Dendritic cell treated with granulocyte-macrophage colony-stimulating factor and Interleukin-4, amounts not matched to agents 40 ng/mL and 50 ng/mL, for 4 days (primary cell): ENCODE data around the gene RBFOX1.

Source experiments
- H3K27ac Mint-ChIP-seq: one replicate; pipeline ENCODE4 v1.8.0; 2022; ENCODE audit warnings: mild to moderate bottlenecking, mixed read lengths
- H3K27me3 Mint-ChIP-seq: one replicate; pipeline ENCODE4 v1.8.0; 2022; ENCODE audit warnings: mild to moderate bottlenecking, mixed read lengths
- H3K36me3 Mint-ChIP-seq: one replicate; pipeline ENCODE4 v1.8.0; 2022; ENCODE audit warnings: low read depth, mixed read lengths
- H3K4me1 Mint-ChIP-seq: one replicate; pipeline ENCODE4 v1.8.0; 2022; ENCODE audit warnings: low read depth, mixed read lengths
- H3K4me3 Mint-ChIP-seq: one replicate; pipeline ENCODE4 v1.8.0; 2022; ENCODE audit warnings: mild to moderate bottlenecking, moderate library complexity, mixed read lengths
- H3K9me3 Mint-ChIP-seq: one replicate; pipeline ENCODE4 v1.8.0; 2022; ENCODE audit warnings: mixed read lengths
- intact Hi-C: fragments of 100-400 bp; cut with micrococcal nuclease; formaldehyde crosslinking; loops from one replicate; pipeline ENCODE4 v1.15.0; 2022

RBFOX1 gene

GRCh38 chr16:7431723-7432122, 99.1 kb downstream of the RBFOX1 start:
- no peaks in the 10 kb centered on the region for H3K27me3 Mint-ChIP-seq
- no peak overlapping the region for H3K4me3 Mint-ChIP-seq
- H3K9me3 Mint-ChIP-seq = no peaks in the 10 kb centered on the region
- intact Hi-C loops = no loop called here
- no peaks in the 10 kb centered on the region for H3K36me3 Mint-ChIP-seq
- no peak overlapping the region for H3K27ac Mint-ChIP-seq
- no peaks in the 10 kb centered on the region for H3K4me1 Mint-ChIP-seq

GRCh38 chr16:7436306-7436705, 103.7 kb downstream of the RBFOX1 start:
- Mint-ChIP-seq H3K4me3 (no peak overlapping the region), H3K27me3 (no peaks in the 10 kb centered on the region), H3K27ac (no peak overlapping the region), H3K4me1 (no peaks in the 10 kb centered on the region), H3K9me3 (no peaks in the 10 kb centered on the region), H3K36me3 (no peaks in the 10 kb centered on the region)
- intact Hi-C loops = no loop called here

GRCh38 chr16:7437135-7437804, 104.6 kb downstream of the RBFOX1 start:
- Mint-ChIP-seq H3K27ac (no peak overlapping the region), H3K9me3 (no peaks in the 10 kb centered on the region), H3K36me3 (no peaks in the 10 kb centered on the region), H3K27me3 (no peaks in the 10 kb centered on the region), H3K4me1 (no peaks in the 10 kb centered on the region), H3K4me3 (no peak overlapping the region)
- intact Hi-C loops = no loop called here

GRCh38 chr16:7437843-7438242, 105.2 kb downstream of the RBFOX1 start:
- Mint-ChIP-seq H3K36me3 (no peaks in the 10 kb centered on the region), H3K4me3 (no peak overlapping the region), H3K27ac (no peak overlapping the region), H3K27me3 (no peaks in the 10 kb centered on the region), H3K9me3 (no peaks in the 10 kb centered on the region), H3K4me1 (no peaks in the 10 kb centered on the region)
- intact Hi-C loops = no loop called here

- H3K27me3 Mint-ChIP-seq = no peaks in the 10 kb centered on the region
- no peak overlapping the region for H3K4me3 Mint-ChIP-seq
- no peaks in the 10 kb centered on the region for H3K36me3 Mint-ChIP-seq
- H3K4me1 Mint-ChIP-seq = no peaks in the 10 kb centered on the region
- no peaks in the 10 kb centered on the region for H3K9me3 Mint-ChIP-seq
- intact Hi-C loops = no loop called here
- H3K27ac Mint-ChIP-seq = no peak overlapping the region
These were observed 106.0 kb downstream of the RBFOX1 start for GRCh38 chr16:7438601-7439000.

GRCh38 chr16:7439518-7439917, 106.9 kb downstream of the RBFOX1 start:
- Mint-ChIP-seq H3K9me3 (no peaks in the 10 kb centered on the region), H3K4me1 (no peaks in the 10 kb centered on the region), H3K27ac (no peak overlapping the region), H3K27me3 (no peaks in the 10 kb centered on the region), H3K4me3 (no peak overlapping the region), H3K36me3 (no peaks in the 10 kb centered on the region)
- intact Hi-C loops = no loop called here

- intact Hi-C loops = no loop called here
- Mint-ChIP-seq H3K36me3 (no peaks in the 10 kb centered on the region), H3K9me3 (no peaks in the 10 kb centered on the region), H3K4me3 (no peak overlapping the region), H3K4me1 (no peaks in the 10 kb centered on the region), H3K27me3 (no peaks in the 10 kb centered on the region), H3K27ac (no peak overlapping the region)
These were observed 108.3 kb downstream of the RBFOX1 start for GRCh38 chr16:7440886-7441400.

- intact Hi-C loops = no loop called here
- Mint-ChIP-seq H3K9me3 (no peaks in the 10 kb centered on the region), H3K4me3 (no peak overlapping the region), H3K27ac (no peak overlapping the region), H3K27me3 (no peaks in the 10 kb centered on the region), H3K4me1 (no peaks in the 10 kb centered on the region), H3K36me3 (no peaks in the 10 kb centered on the region)
These were observed 109.4 kb downstream of the RBFOX1 start for GRCh38 chr16:7442050-7442449.

GRCh38 chr16:7443142-7443541, 110.5 kb downstream of the RBFOX1 start:
- Mint-ChIP-seq H3K4me1 (no peaks in the 10 kb centered on the region), H3K36me3 (no peaks in the 10 kb centered on the region), H3K4me3 (no peak overlapping the region), H3K27ac (no peak overlapping the region), H3K27me3 (no peaks in the 10 kb centered on the region), H3K9me3 (no peaks in the 10 kb centered on the region)
- intact Hi-C loops = no loop called here

GRCh38 chr16:7443648-7444365, 111.2 kb downstream of the RBFOX1 start:
- H3K9me3 Mint-ChIP-seq = no peaks in the 10 kb centered on the region
- H3K36me3 Mint-ChIP-seq = no peaks in the 10 kb centered on the region
- no peaks in the 10 kb centered on the region for H3K27me3 Mint-ChIP-seq
- H3K4me3 Mint-ChIP-seq = no peak overlapping the region
- H3K4me1 Mint-ChIP-seq = no peaks in the 10 kb centered on the region
- intact Hi-C loops = no loop called here
- no peak overlapping the region for H3K27ac Mint-ChIP-seq

- intact Hi-C loops = no loop called here
- H3K9me3 Mint-ChIP-seq = peaks cover 28% of the 10 kb centered on the region
- no peaks in the 10 kb centered on the region for H3K4me1 Mint-ChIP-seq
- H3K4me3 Mint-ChIP-seq = no peak overlapping the region
- no peak overlapping the region for H3K27ac Mint-ChIP-seq
- H3K36me3 Mint-ChIP-seq = no peaks in the 10 kb centered on the region
- H3K27me3 Mint-ChIP-seq = no peaks in the 10 kb centered on the region
These were observed 116.7 kb downstream of the RBFOX1 start for GRCh38 chr16:7449306-7449705.

GRCh38 chr16:7449808-7450207, 117.2 kb downstream of the RBFOX1 start:
- no peak overlapping the region for H3K4me3 Mint-ChIP-seq
- no peaks in the 10 kb centered on the region for H3K36me3 Mint-ChIP-seq
- H3K9me3 Mint-ChIP-seq = peaks cover 28% of the 10 kb centered on the region
- intact Hi-C loops = no loop called here
- no peaks in the 10 kb centered on the region for H3K27me3 Mint-ChIP-seq
- H3K4me1 Mint-ChIP-seq = no peaks in the 10 kb centered on the region
- no peak overlapping the region for H3K27ac Mint-ChIP-seq

GRCh38 chr16:7450440-7450839, 117.8 kb downstream of the RBFOX1 start:
- Mint-ChIP-seq H3K36me3 (no peaks in the 10 kb centered on the region), H3K4me3 (no peak overlapping the region), H3K27me3 (no peaks in the 10 kb centered on the region), H3K9me3 (peaks cover 28% of the 10 kb centered on the region), H3K27ac (no peak overlapping the region), H3K4me1 (no peaks in the 10 kb centered on the region)
- intact Hi-C loops = no loop called here

- Mint-ChIP-seq H3K9me3 (peaks cover 28% of the 10 kb centered on the region), H3K36me3 (no peaks in the 10 kb centered on the region), H3K27me3 (no peaks in the 10 kb centered on the region), H3K4me3 (no peak overlapping the region), H3K27ac (no peak overlapping the region), H3K4me1 (no peaks in the 10 kb centered on the region)
- intact Hi-C loops = no loop called here
These were observed 119.4 kb downstream of the RBFOX1 start for GRCh38 chr16:7452090-7452489.

GRCh38 chr16:7456211-7456610, 123.6 kb downstream of the RBFOX1 start:
- Mint-ChIP-seq H3K4me3 (no peak overlapping the region), H3K9me3 (peaks cover 23% of the 10 kb centered on the region), H3K27ac (no peak overlapping the region), H3K27me3 (no peaks in the 10 kb centered on the region), H3K4me1 (no peaks in the 10 kb centered on the region), H3K36me3 (no peaks in the 10 kb centered on the region)
- intact Hi-C loops = no loop called here
